Choroid plexus epithelial cell (primary cell): ENCODE data around the gene ST8SIA6.

Experiments
- DNase-seq: peaks from one replicate; pipeline ENCODE4 v3.0.0-alpha.2; 2010; ENCODE audit warnings: low read depth
- H3K4me3 ChIP-seq: 2 replicates; pipeline ENCODE4 v1.5.1; 2011; ENCODE audit warnings: low read depth, mild to moderate bottlenecking, control low read depth, low read length, moderate library complexity
- CTCF ChIP-seq: conservative IDR thresholded peaks from 2 replicates; pipeline ENCODE4 v1.5.1; 2011; ENCODE audit warnings: low read depth, mild to moderate bottlenecking, control low read depth, inconsistent platforms, low read length, moderate library complexity

ST8SIA6 gene

DNA sequence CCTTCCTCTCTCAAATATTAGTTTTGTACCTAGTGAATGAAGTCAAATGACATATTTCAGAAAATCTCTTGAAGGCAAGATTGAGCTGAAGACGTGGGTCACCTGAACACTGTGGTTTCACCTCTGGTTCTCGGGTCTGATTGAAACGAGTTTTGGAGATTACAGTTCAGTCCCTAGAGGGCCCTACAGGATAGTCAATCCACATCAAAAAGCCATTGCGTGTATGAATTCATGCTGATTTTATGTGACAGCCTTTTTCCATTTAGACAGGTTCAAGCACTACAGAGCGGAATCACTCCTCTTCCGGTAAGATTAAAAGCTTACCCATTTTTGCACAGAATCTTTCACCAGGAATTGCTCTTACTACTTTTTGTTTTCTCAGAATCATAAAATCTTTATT, 164.2 kb downstream of the ST8SIA6 start:
- DNase-seq: peak; percentile 47
- TF ChIP-seq CTCF: peak; percentile 46
- no peak overlapping the region for H3K4me3 ChIP-seq

DNA sequence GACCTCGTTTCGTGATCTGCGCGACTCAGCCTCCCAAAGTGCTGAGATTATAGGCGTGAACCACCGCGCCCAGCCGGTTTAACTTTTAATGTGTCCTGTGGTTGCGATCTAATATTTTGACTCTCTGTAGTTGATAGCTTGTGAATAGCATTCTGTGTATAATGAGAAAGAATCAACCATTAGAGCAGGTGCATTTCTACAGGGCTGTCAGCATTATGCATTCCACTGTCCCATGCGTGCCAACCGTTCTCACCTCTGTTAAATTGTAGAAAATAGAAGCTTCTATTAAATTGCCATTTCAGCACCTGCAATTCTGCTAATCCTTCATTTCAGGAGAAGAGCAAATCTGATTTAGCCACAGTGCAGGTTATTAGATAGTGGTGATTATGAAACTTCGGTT, 164.6 kb downstream of the ST8SIA6 start:
- no peak for TF ChIP-seq CTCF
- no peak for DNase-seq

GRCh38 chr10:17286562-17287550, 167.5 kb downstream of the ST8SIA6 start:
- no peak for TF ChIP-seq CTCF
- no peak overlapping the region for H3K4me3 ChIP-seq
- DNase-seq: no peak

More for the DNA sequence above, 164.6 kb downstream of the ST8SIA6 start:
- H3K4me3 ChIP-seq: no peak overlapping the region

GRCh38 chr10:17282311-17282710, 172.1 kb downstream of the ST8SIA6 start:
- no peak overlapping the region for H3K4me3 ChIP-seq
- DNase-seq: no peak
- TF ChIP-seq CTCF: no peak

- H3K4me3 ChIP-seq: no peak overlapping the region
- no peak for TF ChIP-seq CTCF
- no peak for DNase-seq
These were observed 175.7 kb downstream of the ST8SIA6 start for GRCh38 chr10:17278607-17279240.

GRCh38 chr10:17276756-17277424, 177.5 kb downstream of the ST8SIA6 start:
- no peak for TF ChIP-seq CTCF
- H3K4me3 ChIP-seq: no peak overlapping the region
- no peak for DNase-seq
